Measurements from ENCODE around the gene PTPRD.
A peak's percentile ranks its signal among the peaks of the same experiment; 100 is the strongest.

PTPRD gene

GRCh38 chr9:8860086-8860485 lies 1752.7 kb downstream of the PTPRD start:
- no peak overlapping the region for H4K8ac ChIP-seq (ENCODE audit: low read depth, low read length)

GRCh38 chr9:8859416-8859815 lies 1753.4 kb downstream of the PTPRD start:
- Histone ChIP-seq H2AK5ac (ENCODE audit: low read length) (no peak overlapping the region), H3K4me2 (ENCODE audit: low read length) (no peak overlapping the region), H4K91ac (ENCODE audit: low read depth, low read length) (no peak overlapping the region), H3K4me1 (ENCODE audit: control insufficient read depth in 1 of 2, insufficient read depth in 2 of 2, low read length in 2 of 2) (peaks cover 0 to under 1% of the 10 kb centered on the region in 2 experiments), H3K4me3 (ENCODE audit: low read depth, low read length) (no peak overlapping the region), H3K9me3 (ENCODE audit: insufficient read depth, low read depth, low read length) (no peaks in the 10 kb centered on the region), H4K12ac (ENCODE audit: low read depth, low read length) (no peak overlapping the region), H3K23ac (ENCODE audit: low read length) (no peak overlapping the region), H3K18ac (ENCODE audit: low read length) (no peak overlapping the region), H2AFZ (ENCODE audit: insufficient read depth, low read length, poor library complexity) (no peak overlapping the region), H3K14ac (ENCODE audit: low read length) (no peak overlapping the region), H3K9ac (ENCODE audit: low read length) (no peak overlapping the region), H3K4ac (ENCODE audit: low read depth, low read length) (no peak overlapping the region), H3K79me1 (ENCODE audit: low read length) (peaks cover 12% of the 10 kb centered on the region), H3K79me2 (ENCODE audit: control insufficient read depth, insufficient read depth, low read length, poor library complexity) (peaks cover 10% of the 10 kb centered on the region), H2BK5ac (ENCODE audit: low read depth, low read length, poor library complexity) (no peak overlapping the region), H4K8ac (ENCODE audit: low read depth, low read length) (no peak overlapping the region), H3K27ac (ENCODE audit: low read depth, low read length) (no peak overlapping the region), H2BK120ac (ENCODE audit: insufficient read depth, low read length, poor library complexity) (no peak overlapping the region), H2BK12ac (ENCODE audit: low read length) (no peak overlapping the region), H3K27me3 (ENCODE audit: insufficient read depth, low read length) (no peaks in the 10 kb centered on the region), H3K36me3 (ENCODE audit: control insufficient read depth in 1 of 2, insufficient read depth in 2 of 2, low read length in 2 of 2) (no peaks in the 10 kb centered on the region)
- no CpG with 5 or more reads among the region's 3 CpGs for WGBS (ENCODE audit: extremely low coverage, insufficient coverage, insufficient read length)
- DNase-seq = no peak

More at GRCh38 chr9:8860086-8860485, 1752.7 kb downstream of the PTPRD start:
- Histone ChIP-seq H3K79me2 (ENCODE audit: control insufficient read depth, insufficient read depth, low read length, poor library complexity) (peaks cover 10% of the 10 kb centered on the region), H4K12ac (ENCODE audit: low read depth, low read length) (no peak overlapping the region), H3K27me3 (ENCODE audit: insufficient read depth, low read length) (no peaks in the 10 kb centered on the region), H3K9me3 (ENCODE audit: insufficient read depth, low read depth, low read length) (no peaks in the 10 kb centered on the region), H2BK12ac (ENCODE audit: low read length) (no peak overlapping the region), H3K4me2 (ENCODE audit: low read length) (no peak overlapping the region), H3K18ac (ENCODE audit: low read length) (no peak overlapping the region), H3K4ac (ENCODE audit: low read depth, low read length) (no peak overlapping the region), H3K23ac (ENCODE audit: low read length) (no peak overlapping the region), H3K79me1 (ENCODE audit: low read length) (peaks cover 12% of the 10 kb centered on the region), H3K9ac (ENCODE audit: low read length) (no peak overlapping the region), H3K4me1 (ENCODE audit: control insufficient read depth in 1 of 2, insufficient read depth in 2 of 2, low read length in 2 of 2) (peaks cover 0 to 2% of the 10 kb centered on the region in 2 experiments), H3K4me3 (ENCODE audit: low read depth, low read length) (no peak overlapping the region), H4K91ac (ENCODE audit: low read depth, low read length) (no peak overlapping the region), H2BK5ac (ENCODE audit: low read depth, low read length, poor library complexity) (no peak overlapping the region), H3K14ac (ENCODE audit: low read length) (no peak overlapping the region), H2BK120ac (ENCODE audit: insufficient read depth, low read length, poor library complexity) (no peak overlapping the region), H2AK5ac (ENCODE audit: low read length) (no peak overlapping the region), H3K27ac (ENCODE audit: low read depth, low read length) (no peak overlapping the region), H2AFZ (ENCODE audit: insufficient read depth, low read length, poor library complexity) (no peak overlapping the region), H3K36me3 (ENCODE audit: control insufficient read depth in 1 of 2, insufficient read depth in 2 of 2, low read length in 2 of 2) (no peaks in the 10 kb centered on the region)
- no peak for DNase-seq

- no peaks in the 10 kb centered on the region for H3K9me3 ChIP-seq (ENCODE audit: insufficient read depth, low read depth, low read length)
- H3K23ac ChIP-seq (ENCODE audit: low read length) = no peak overlapping the region
- H3K4ac ChIP-seq (ENCODE audit: low read depth, low read length) = no peak overlapping the region
- H3K27me3 ChIP-seq (ENCODE audit: insufficient read depth, low read length) = no peaks in the 10 kb centered on the region
- H2AFZ ChIP-seq (ENCODE audit: insufficient read depth, low read length, poor library complexity) = peak overlapping the region; percentile 14
- no peak overlapping the region for H3K18ac ChIP-seq (ENCODE audit: low read length)
- H2AK5ac ChIP-seq (ENCODE audit: low read length) = no peak overlapping the region
- no peaks in the 10 kb centered on the region for H3K36me3 ChIP-seq (ENCODE audit: control insufficient read depth in 1 of 2, insufficient read depth in 2 of 2, low read length in 2 of 2)
- H4K91ac ChIP-seq (ENCODE audit: low read depth, low read length) = no peak overlapping the region
- H2BK12ac ChIP-seq (ENCODE audit: low read length) = no peak overlapping the region
- peaks cover 12% of the 10 kb centered on the region for H3K79me1 ChIP-seq (ENCODE audit: low read length)
- peak overlapping the region; percentile 68 for H3K14ac ChIP-seq (ENCODE audit: low read length)
- H3K27ac ChIP-seq (ENCODE audit: low read depth, low read length) = no peak overlapping the region
- H4K8ac ChIP-seq (ENCODE audit: low read depth, low read length) = peak overlapping the region; percentile 64
- no peak overlapping the region for H4K12ac ChIP-seq (ENCODE audit: low read depth, low read length)
- DNase-seq = no peak
- H2BK5ac ChIP-seq (ENCODE audit: low read depth, low read length, poor library complexity) = no peak overlapping the region
- H3K79me2 ChIP-seq (ENCODE audit: control insufficient read depth, insufficient read depth, low read length, poor library complexity) = peaks cover 10% of the 10 kb centered on the region
- H3K4me1 ChIP-seq (ENCODE audit: control insufficient read depth in 1 of 2, insufficient read depth in 2 of 2, low read length in 2 of 2) = no peaks in the 10 kb centered on the region
- peak overlapping the region; percentile 87 for H3K4me3 ChIP-seq (ENCODE audit: low read depth, low read length)
- H2BK120ac ChIP-seq (ENCODE audit: insufficient read depth, low read length, poor library complexity) = peak overlapping the region; percentile 61
- H3K4me2 ChIP-seq (ENCODE audit: low read length) = peak overlapping the region; percentile 85
- H3K9ac ChIP-seq (ENCODE audit: low read length) = no peak overlapping the region
- WGBS (ENCODE audit: extremely low coverage, insufficient coverage, insufficient read length) = no CpG with 5 or more reads among the region's 27 CpGs
Observed at GRCh38 chr9:8858596-8859161, 1754.1 kb downstream of the PTPRD start.

GRCh38 chr9:8857926-8858595 lies 1754.7 kb downstream of the PTPRD start:
- peak overlapping the region; percentile 61 for H2BK120ac ChIP-seq (ENCODE audit: insufficient read depth, low read length, poor library complexity)
- H3K79me1 ChIP-seq (ENCODE audit: low read length) = peaks cover 12% of the 10 kb centered on the region
- no peak overlapping the region for H2BK12ac ChIP-seq (ENCODE audit: low read length)
- peak overlapping the region; percentile 87 for H3K4me3 ChIP-seq (ENCODE audit: low read depth, low read length)
- peak overlapping the region; percentile 68 for H3K14ac ChIP-seq (ENCODE audit: low read length)
- peak overlapping the region; percentile 8 for H3K9ac ChIP-seq (ENCODE audit: low read length)
- no peak overlapping the region for H2AK5ac ChIP-seq (ENCODE audit: low read length)
- peak overlapping the region; percentile 1 for H4K91ac ChIP-seq (ENCODE audit: low read depth, low read length)
- peak overlapping the region; percentile 14 for H3K4ac ChIP-seq (ENCODE audit: low read depth, low read length)
- H2AFZ ChIP-seq (ENCODE audit: insufficient read depth, low read length, poor library complexity) = peak overlapping the region; percentile 14
- H3K4me2 ChIP-seq (ENCODE audit: low read length) = peak overlapping the region; percentile 85
- no CpG with 5 or more reads among the region's 45 CpGs for WGBS (ENCODE audit: extremely low coverage, insufficient coverage, insufficient read length)
- H3K18ac ChIP-seq (ENCODE audit: low read length) = peak overlapping the region; percentile 66
- DNase-seq = peak in 1 of 2 donors; percentile 12
- H3K27me3 ChIP-seq (ENCODE audit: insufficient read depth, low read length) = no peaks in the 10 kb centered on the region
- H2BK5ac ChIP-seq (ENCODE audit: low read depth, low read length, poor library complexity) = no peak overlapping the region
- peak overlapping the region; percentile 76 for H4K8ac ChIP-seq (ENCODE audit: low read depth, low read length)
- H3K9me3 ChIP-seq (ENCODE audit: insufficient read depth, low read depth, low read length) = no peaks in the 10 kb centered on the region
- H3K36me3 ChIP-seq (ENCODE audit: control insufficient read depth in 1 of 2, insufficient read depth in 2 of 2, low read length in 2 of 2) = no peaks in the 10 kb centered on the region
- peaks cover 10% of the 10 kb centered on the region for H3K79me2 ChIP-seq (ENCODE audit: control insufficient read depth, insufficient read depth, low read length, poor library complexity)
- no peaks in the 10 kb centered on the region for H3K4me1 ChIP-seq (ENCODE audit: control insufficient read depth in 1 of 2, insufficient read depth in 2 of 2, low read length in 2 of 2)
- peak overlapping the region; percentile 13 for H3K27ac ChIP-seq (ENCODE audit: low read depth, low read length)
- H3K23ac ChIP-seq (ENCODE audit: low read length) = no peak overlapping the region
- H4K12ac ChIP-seq (ENCODE audit: low read depth, low read length) = no peak overlapping the region
